Peyer's patch (tissue), 4 donors: ENCODE measurements around the gene NOL11.

Experiments
- CTCF ChIP-seq, 6 experiments: fragments of 450-650 bp in 4 of 6; fragments of 200-600 bp in 2 of 6; sonication (generic) in 1 of 6; IDR thresholded peaks; one replicate each; pipeline ENCODE4 v1.5.1; 2017 to 2019; ENCODE audit warnings: antibody characterized with exemption in 6 of 6, mild to moderate bottlenecking in 3 of 6, moderate library complexity in 1 of 6
- POLR2A ChIP-seq, 2 donors: fragments of 450-650 bp; IDR thresholded peaks; one replicate each; pipeline ENCODE4 v1.5.1; 2017; ENCODE audit warnings: antibody characterized with exemption in 2 of 2, mild to moderate bottlenecking in 2 of 2, moderate library complexity in 2 of 2

GRCh38 chr17:67729903-67730302, 12.2 kb downstream of the NOL11 start:
- no peak for TF ChIP-seq CTCF (IDR thresholded peaks at IDR 0.05)
- TF ChIP-seq POLR2A (IDR thresholded peaks at IDR 0.05): no peak
